ENCODE data around the gene TNK1.

The TNK1 gene

DNA sequence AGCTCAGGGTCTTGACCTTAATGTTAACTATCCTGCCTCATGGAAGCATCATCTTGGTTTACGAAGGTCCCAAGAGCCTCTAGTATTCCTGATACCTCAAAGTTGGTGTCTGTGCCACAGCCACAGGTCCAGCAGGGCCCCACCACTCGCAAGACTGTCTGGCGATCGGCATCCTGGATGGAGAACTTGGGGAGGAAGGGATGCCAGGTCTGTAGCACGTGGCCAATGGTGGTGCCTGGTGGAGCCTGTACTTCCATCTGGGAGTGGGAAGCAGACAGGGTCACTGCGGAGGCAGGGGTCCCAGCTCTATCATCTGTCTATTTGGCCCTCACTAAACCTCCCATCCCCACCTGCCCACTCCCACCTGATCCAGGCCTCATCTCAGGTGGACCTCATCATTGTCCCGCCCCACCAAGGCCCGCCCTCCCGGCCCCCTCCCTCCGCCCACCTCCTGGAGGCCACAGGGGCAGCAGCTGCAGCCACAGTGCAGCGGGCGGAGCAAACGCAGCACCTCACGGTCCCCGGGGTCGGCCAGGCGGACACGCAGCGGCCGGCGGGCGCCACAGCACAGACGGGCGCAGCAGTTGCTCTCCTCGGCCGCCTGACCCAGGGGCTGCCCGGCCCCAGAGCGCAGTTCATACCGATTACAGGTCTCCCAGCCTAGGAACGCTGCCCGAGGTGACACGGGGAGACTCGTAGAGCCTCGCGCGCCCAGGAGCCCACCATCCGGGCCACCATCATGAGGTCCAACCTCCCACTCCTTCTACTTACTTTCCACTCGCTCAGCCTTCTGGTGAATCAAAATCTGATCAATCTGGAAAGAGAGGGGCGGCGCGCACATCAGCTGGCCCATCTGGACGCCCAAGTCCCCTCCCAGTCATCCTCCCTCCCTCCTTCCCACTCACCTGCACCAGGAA is 12.1 kb downstream of the TNK1 start:
- DNase-seq: no peak

DNA sequence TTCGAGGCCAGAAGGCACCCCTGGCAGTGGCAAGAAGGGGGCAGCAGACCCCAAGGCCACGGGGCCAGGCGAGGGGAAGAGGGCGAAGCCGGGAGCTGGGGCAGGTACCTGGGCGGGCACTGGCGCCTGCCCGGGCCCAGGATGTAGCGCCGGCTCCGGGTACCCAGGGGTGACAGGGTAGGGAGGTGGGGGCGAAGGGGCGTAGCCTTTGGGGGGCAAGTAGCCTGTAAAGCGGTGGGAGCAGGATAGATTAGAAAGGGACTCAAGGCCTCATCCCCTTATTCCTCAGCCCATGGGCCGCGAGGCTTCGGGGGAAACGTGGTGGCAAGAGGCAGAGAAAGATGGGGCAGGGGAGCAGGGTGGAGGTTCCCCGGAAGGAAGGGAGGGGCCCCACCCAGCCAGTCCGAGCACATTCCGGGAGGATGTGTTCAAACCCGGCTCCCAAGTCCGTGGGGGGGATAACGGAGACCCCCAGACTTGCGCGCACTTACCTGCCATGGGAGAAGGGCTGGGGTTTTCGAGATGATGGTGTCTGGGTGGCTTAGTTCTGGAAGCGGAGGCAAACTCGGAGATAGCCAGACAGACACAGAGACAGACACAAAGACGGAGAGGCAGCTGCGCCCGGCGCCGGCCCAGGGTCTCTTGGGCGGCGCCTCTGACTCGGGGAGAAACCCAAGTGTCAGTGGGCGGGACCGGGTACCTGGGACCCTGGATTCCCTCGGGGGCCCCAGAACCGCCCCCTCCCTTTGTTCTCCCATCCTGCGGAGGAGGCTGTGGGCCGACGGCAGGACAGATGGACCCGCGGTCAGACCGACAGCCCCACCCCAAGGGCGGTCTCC is 12.9 kb downstream of the TNK1 start:
- peak; percentile 74 for DNase-seq

DNA sequence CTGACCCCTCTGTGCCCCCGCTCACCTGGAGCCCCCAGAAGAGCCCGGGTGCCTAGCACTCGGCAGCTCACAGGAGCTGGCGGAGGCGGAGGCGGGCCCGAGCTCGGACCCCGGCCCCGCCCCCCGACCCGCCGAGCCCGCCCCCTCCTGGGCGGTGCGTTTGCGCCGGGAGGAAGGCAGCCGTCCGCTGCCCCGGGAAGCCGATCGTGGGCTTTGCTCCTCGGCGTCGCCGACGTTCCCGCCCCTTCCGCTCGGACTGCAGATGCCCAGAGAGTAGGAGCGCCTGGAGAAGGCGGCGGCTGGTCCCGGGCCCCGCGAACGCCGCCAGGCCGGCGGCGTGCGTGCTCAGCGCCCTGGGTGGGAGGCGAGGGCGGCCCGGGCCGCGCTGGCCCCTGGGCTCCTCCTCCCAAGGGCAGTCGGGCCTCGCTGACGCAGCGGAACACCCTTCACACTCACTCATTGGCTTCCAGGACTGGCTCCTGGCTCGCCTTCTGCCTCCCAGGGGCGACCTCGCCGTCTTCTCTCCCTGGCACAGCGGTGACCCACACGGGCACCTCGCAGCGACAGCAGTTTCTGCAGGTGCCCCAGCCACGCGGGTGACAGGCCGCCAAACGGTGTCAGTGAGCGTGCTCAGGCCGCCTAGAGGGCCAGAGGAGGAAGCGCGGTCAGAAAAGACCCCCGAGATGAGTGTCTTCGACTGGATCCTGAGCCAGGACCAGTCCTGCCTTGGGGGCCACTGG is 13.7 kb downstream of the TNK1 start, which contains the start of gene PLSCR3:
Gene PLSCR3 (minus strand): TSS at position 74 of the 740 bp plus-strand sequence. CDS start 415 bp downstream, outside the sequence.
- DNase-seq: peak; percentile 75

DNA sequence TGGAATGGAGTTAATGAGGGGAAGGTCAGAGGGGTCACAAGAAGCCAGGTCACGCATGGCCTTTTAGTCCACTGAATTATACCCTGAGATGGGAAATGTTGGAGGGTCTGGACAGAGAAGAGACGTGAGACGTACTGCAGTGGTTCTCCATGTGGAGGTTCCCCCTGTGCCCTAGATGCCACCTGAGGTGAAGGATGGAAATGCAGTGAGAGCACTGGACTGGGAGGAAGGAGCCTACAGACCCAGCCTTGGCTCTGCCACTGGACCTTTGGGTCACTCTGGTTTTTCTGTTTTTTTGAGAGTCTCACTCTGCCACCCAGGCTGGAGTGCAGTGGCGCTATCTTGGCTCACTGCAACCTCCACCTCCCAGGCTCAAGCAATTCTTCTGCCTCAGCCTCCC is 15.3 kb downstream of the TNK1 start:
- DNase-seq: no peak

DNA sequence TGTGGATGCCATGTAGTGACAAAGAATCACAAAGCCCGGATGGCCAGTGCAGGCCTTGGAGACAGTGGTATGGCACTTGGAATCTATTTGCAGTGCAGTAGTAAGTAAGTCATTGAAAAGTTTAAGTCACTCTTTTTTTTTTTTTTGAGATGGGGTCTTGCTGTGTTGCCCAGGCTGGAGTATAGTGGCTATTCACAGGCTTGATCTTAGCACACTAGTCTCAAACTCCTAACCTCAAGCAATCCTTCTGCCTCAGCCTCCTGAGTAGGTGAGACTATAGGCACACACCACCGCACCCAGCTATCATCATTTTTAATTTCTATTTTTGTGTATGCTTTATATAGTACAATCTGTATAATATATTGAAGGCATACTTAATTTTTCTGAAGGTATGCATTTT is 17.7 kb downstream of the TNK1 start:
- no peak for DNase-seq

DNA sequence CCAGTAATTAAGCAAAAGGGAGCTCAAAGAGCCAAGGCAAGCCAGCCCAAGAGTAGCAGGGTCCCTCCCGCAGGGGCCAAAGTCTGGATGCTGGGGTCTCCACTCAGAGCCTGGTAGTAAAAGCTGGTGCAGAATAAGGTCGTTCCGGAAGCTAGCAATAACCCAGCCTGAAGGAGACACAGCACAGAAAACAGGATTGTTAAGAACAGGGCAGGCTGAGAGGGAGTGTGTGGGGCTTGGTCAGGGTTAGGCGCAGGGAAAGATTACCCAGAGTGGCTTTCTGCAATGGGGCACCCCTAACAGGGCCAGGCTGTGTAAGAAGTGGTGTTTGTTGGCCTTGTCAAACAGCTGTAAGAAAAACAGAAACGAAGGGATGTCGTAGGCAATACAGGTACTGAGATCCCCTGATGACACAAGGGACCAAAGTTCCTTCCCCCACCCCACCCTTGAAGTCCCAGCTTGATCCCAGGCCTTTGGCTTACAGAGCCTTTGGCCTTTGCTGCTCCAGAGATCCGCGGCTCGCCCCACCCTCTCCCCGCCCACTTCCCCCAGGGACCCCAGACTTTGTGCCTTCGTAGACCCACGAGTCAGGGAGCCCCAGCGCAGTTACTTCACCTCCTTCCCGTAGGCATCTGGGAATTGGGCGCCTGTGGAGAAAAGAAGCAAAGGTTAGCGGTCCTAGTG is 22.3 kb downstream of the TNK1 start:
- DNase-seq: peak; percentile 35

DNA sequence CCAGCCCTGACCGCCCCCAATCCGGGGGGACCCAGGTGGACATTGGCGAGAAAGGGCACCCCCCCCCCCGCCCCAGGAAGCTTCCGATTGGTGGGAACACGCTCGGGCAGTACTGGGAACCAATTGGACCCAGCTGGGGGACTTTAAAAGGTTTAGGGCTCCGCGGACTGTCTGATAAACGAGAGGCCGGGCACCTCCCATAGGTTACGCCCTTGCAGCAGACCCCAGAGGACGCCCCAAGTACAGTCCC is 22.8 kb downstream of the TNK1 start:
- DNase-seq: peak; percentile 85

DNA sequence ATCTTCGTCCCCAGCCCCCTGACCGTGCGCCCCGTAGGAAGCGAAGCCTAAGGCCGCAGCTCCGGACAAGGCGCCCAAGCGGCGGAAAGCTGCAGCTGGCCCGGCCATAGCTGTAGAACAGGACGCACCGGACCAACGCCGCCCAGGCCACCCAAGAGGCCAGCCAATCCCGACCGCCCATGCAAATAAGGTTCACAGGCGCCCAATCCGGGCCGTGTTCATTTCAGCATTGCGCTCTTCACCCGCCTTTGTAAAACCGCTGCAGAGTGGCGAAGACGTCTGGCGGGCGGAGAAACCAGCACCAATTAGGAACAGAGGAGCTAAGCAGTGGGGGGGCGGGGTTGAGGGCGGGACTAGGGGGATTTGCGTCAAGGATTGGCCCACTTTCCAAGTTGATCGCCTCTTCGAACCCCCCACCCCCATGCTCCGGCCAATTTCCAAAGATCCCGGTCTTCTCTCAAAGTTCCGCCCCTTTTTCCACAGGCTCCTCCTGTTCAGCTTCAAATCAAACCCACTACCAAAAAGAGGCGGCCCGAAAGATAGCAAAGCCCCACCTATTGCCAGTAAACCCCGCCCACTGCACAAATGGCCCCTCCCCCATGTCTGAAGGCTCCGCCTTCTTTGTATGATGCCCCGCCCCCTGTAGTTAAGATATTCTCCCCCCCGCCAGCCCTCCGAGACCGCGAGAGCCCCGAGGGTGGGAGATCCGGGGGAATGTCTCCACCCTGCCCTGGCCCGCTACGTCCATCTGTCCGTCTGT is 23.3 kb downstream of the TNK1 start, which contains the start of gene TMEM256:
Gene TMEM256 (minus strand): TSS at position 121 of the 760 bp plus-strand sequence. CDS start 13 bp downstream, at position 108.
- DNase-seq: peak; percentile 100

DNA sequence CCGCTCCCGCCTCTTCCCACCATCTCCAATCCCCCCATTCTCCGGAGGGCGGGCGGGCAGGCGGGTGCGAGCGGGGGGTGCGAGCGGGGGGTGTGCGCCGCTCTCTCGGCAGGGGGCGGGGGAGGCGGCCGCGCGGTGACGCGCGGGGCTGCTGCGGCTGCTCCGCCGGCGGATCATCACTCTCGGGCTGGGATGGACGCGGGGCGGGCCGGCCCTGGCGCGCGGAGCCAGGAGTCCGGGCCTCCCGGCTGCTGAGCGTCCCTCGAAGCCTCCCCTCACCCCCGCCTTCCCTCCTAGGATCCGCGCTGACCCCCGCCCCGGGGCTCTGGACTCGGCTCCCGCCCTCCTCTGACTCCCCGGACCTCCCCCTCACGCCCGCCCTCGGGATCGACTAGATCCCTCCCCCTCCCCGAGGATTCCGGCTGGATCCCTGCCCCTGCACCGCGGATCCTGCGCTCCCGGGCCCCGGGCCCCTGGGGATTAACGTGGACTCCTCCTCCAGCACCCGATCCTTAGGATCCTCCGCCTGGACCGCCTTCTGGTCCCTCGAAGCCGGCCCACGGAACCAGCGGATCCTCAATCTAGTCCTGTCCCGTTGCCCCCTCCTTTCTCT is 24.0 kb downstream of the TNK1 start:
- DNase-seq: no peak

DNA sequence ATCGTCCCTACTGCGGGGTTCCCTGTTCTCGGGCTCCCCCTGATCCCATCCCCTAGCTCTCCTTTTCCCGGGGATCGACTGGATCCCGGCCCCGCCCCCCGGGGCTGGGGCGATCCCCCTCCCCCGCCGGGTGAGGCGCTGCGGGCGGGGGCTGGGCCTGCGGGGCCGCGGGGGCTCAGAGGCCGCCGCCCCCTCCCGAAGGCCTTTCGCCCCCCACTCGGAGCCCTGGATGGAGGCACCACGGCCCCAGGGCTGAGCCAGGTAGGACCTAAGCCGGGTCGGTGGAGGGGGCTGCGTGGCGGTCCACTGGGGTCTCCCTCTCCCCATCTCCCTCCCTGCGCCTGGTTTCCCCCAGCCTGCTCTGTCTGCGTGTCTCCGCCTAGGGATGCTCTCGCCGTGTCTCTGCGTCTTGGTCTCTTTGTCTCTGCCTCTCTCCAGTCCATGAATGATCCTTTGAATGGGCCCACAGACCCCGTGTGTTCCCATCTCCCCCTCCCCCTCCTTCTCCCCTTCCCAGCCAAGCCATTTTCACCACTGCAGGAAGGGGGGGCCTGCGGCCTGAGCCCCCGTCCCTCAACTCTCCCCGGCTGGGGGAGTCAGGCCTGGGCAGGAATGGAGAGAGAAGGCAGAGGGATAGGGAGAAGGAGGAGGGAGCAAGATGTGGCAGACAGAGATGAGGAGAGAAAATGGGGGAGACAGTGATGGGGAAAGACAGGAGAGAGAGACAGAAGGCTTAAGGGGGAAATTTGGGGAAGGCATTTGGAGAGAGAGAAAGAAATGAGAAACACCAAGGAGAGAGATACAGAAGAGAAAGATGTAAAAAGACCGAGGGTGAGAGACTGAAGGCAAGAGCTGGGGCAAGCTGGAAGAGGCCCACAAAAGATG is 24.7 kb downstream of the TNK1 start:
- DNase-seq: no peak

DNA sequence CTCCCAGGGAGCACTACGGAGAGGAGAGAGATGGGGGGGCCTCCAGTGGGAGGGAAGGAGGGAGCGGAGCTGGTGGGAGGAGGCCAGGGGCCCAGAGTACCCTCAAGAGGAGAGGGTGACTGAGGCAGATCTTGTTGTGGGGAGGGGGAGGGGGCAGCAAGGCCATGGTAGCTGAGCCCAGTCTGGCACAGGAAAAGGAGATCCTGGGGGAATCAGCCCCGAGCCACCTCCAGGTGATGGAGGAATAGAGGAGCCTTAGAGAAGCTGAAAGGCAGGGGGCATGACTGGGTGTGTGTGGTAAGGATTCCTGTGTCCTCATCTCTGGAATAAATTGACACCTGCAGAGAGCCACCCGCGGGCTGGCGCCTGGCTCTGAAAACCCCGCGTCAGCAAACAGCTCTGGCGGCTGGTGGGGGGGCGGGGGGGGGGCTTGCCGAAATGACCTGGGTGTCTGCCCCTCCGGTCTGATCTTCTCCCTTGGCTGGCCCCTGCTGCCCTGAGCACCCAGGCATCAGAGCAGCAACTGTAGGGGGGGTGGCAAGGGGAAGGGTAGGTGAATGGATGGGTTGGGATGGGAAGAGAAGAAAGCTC is 25.4 kb downstream of the TNK1 start:
- DNase-seq: no peak

DNA sequence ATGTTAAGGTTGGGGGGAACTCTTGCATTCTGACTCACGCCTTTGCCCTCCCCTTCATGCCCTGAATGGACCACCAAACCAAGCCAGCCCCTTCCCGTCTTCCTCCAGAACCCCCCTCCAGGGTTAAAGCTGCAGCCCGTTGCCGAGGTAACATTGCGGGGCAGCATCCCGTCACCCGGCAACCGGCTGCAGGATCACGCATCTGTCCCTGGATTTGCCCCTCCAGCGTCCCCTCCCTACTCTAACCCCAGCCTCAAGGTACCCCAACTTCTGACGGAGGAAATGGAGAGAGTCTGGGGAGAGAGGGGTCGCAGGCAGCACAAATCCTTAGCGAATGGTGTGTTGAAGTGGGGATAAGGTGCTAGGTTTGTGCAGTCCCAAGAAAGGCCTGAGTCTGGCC is 26.2 kb downstream of the TNK1 start:
- DNase-seq: no peak

DNA sequence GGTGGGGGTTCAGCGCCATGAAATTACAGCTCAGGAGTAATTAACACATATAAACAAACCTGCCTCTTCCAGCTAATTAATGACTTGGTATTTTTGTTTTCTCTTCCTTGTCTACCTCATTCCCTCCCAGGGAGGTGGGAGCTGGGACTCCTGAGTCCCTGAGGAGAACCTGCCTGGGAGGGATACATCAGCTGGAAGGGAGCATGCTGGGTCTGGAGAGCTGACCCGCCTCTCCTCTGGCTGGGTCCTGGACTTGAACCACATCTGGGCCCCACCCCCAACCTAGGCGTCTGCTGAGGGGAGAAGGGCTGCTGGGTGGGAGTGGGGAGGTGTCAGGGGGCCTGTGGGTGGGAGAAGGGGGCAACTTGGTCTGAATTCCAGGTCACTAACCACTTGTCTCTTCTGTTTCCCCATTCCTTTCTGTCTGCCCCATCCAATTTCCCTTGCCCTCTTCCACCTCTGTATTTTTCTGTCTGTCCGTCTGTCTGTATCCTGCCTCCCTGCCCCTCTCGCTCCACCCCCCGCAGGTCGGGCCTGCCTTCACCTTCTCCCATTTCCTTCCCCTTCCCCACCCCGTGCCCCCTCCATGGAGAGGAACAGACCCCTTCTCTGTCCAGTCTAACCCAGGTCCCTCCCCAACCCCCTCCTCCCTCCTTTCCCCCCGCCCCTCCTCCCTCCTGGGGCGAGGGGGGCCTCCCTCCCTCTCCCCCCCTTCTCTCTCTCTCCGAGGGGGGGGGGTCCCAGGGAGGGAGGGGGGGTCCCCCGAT is 26.8 kb downstream of the TNK1 start, which contains the start of gene NLGN2:
Gene NLGN2 (plus strand): TSS at position 361 of the 767 bp plus-strand sequence. CDS start 411 bp downstream, outside the sequence.
- no peak for DNase-seq

DNA sequence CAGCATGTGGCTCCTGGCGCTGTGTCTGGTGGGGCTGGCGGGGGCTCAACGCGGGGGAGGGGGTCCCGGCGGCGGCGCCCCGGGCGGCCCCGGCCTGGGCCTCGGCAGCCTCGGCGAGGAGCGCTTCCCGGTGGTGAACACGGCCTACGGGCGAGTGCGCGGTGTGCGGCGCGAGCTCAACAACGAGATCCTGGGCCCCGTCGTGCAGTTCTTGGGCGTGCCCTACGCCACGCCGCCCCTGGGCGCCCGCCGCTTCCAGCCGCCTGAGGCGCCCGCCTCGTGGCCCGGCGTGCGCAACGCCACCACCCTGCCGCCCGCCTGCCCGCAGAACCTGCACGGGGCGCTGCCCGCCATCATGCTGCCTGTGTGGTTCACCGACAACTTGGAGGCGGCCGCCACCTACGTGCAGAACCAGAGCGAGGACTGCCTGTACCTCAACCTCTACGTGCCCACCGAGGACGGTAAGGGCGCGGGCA is 27.4 kb downstream of the TNK1 start:
- DNase-seq: no peak

DNA sequence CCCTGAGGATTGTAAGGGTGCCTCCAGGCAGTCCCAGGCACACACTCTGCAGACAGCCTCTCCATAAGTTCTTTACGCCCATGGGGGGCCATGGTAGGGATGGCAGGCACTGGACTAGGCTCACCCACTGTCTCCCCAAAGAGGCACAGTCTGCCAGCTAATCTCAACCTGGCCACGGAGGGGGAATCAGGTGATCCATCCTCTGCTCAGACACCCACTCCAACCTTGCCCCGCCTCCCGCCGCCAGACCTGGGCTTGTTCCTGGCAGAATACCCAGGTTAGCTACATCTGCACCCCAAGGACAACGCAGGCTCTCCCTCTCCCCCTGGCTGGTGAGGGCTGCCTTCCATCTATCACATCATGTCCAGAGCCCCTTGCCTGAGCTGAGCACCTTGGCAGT is 28.0 kb downstream of the TNK1 start:
- no peak for DNase-seq

DNA sequence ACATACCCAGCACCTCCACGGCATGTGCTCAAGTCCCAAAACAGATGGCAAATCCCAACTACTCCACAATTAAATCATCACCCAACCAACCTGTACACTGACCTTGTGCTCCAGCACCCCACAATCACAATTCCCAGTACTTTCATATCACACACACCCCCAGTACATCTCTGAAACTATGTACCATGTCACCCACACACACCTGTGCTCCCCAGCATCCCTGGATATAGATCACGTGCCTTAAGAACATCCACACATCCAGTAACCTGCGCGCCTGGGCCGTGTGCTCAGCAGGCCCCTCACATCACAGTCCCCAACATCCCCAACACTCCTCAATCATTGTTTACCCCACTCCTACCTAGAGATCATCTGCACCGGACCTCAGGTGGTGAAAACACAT is 28.8 kb downstream of the TNK1 start:
- no peak for DNase-seq

DNA sequence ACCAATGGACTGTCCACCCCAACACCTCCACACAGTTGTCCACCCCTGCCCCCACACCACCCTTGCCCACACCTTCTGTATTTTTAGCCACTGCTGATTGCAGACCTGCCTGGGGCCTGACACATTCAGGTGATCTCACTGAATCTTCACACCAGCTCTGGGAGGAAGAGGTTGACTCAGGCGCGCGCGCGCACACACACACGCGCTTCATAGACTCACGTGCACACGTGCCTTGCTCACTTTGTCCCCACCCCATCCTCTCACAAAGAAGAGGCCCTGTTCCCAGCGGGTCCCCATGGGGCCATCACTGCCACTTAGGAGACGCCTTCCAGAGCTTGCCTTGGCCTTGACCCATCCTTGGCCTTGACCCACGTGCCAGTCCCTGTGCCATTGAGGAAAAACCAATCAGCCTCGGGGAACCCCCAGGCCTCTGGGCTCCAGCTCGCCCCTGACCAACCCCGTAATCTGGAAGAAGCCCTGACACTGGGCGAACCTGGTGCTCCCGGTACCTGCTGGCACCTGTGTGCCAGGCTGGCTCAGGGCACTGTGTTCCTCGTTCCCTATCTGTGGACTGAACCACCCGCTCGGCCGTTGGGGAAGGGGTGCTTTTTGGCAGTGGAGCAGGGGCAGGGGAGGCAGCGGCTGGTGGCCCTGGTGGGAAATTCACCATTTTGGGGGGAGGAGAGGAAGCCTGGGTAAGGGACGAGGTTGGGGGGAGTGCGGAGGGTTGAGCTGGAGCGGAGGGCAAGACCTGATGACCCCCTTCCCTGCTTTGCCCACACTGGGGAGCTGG is 29.9 kb downstream of the TNK1 start:
- no peak for DNase-seq

DNA sequence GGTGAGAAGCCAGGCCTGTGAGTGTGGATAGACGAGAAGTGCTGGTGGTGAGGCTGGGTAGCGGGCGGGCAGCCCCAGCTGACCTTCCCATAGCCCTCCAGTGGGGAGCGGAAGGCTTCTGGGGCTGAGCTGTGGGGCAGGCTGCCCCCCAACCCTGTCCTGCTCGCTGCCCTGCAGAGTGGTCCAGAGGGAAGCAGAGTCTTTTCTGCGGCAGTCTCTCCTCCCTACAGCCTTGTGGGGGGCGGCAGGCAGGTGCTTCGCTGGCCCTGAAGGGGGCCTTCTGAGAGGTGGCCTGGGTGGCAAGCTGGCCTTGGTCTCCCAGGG is 30.5 kb downstream of the TNK1 start:
- no peak for DNase-seq
